Kidney (tissue), 14 donors: Measurements from ENCODE around the gene MRPS2. TPM values are rescaled to one million over a fixed set of nuclear protein-coding genes. Genes with fewer than 3 reads are reported as not detected.

ENCODE experiments used
- DNase-seq, 5 donors: peaks; one replicate each; pipeline ENCODE4 v3.0.0-alpha.2; 2013 to 2020
- FAIRE-seq: peaks from 2 replicates; lab custom pipeline; 2012; peaks lifted over from hg19 to GRCh38; lab: Jason Lieb, UNC
- H3K27ac ChIP-seq, 2 donors: one replicate each; pipeline ENCODE4 v1.7.0; 2013; ENCODE audit warnings: low read depth in 2 of 2, low read length in 2 of 2, inconsistent platforms in 1 of 2
- H3K27me3 ChIP-seq: one replicate; pipeline ENCODE4 v1.7.1; 2013; ENCODE audit warnings: low read length, inconsistent platforms; ENCODE audit not compliant: control insufficient read depth, insufficient read depth
- H3K36me3 ChIP-seq, 3 donors: one replicate each; pipeline versions ENCODE4 v1.7.0 to v1.7.1; 2013; ENCODE audit warnings: low read length in 3 of 3, control low read depth in 1 of 3, inconsistent platforms in 1 of 3; ENCODE audit not compliant: insufficient read depth in 3 of 3, control insufficient read depth in 2 of 3
- H3K4me1 ChIP-seq, 3 donors: one replicate each; pipeline versions ENCODE4 v1.7.0 to v1.7.1; 2013; ENCODE audit warnings: low read length in 3 of 3, inconsistent platforms in 1 of 3, low read depth in 1 of 3; ENCODE audit not compliant: control insufficient read depth in 2 of 3, insufficient read depth in 2 of 3
- H3K4me3 ChIP-seq, 3 donors: one replicate each; pipeline versions ENCODE4 v1.7.0 to v1.8.1; 2013; ENCODE audit warnings: low read length in 3 of 3, control low read depth in 1 of 3, inconsistent platforms in 1 of 3
- H3K9ac ChIP-seq, 3 donors: one replicate each; pipeline versions ENCODE4 v1.7.0 to v1.7.1; 2013; ENCODE audit warnings: low read length in 3 of 3, control low read depth in 1 of 3, inconsistent platforms in 1 of 3
- H3K9me3 ChIP-seq, 3 donors: one replicate each; pipeline versions ENCODE4 v1.7.0 to v1.7.1; 2013; ENCODE audit warnings: low read length in 3 of 3, control low read depth in 1 of 3, inconsistent platforms in 1 of 3; ENCODE audit not compliant: control insufficient read depth in 2 of 3, insufficient read depth in 1 of 3
- CTCF ChIP-seq: IDR thresholded peaks from 3 replicates; pipeline ENCODE4 v1.5.1; 2012; ENCODE audit warnings: mild to moderate bottlenecking, moderate library complexity, borderline replicate concordance; ENCODE audit not compliant: insufficient read depth; ENCODE audit errors: extremely low read depth
- intact Hi-C: fragments of 100-400 bp; cut with DNase I; formaldehyde crosslinking; loops from one replicate; pipeline ENCODE4 v1.11.1; 2022
- polyA plus RNA-seq: library from polyadenylated mRNA; stranded (reverse); fragments of 350-450 nt; fragmentation: Illumina TruSeq; extraction: RNeasy Lipid Tissue Mini Kit (QIAGEN cat#74804); gene quantifications from one replicate; pipeline ENCODE4 v1.2.3, GENCODE V29; 2014; ENCODE audit warnings: low read depth, low replicate concordance; ENCODE audit not compliant: insufficient read depth
- total RNA-seq: library from RNA; stranded (reverse); fragmentation: NEBNext Ultra II Directional; extraction: Animal tissue kit (Norgen Biotek cat#: 25700); gene quantifications from one replicate; pipeline ENCODE4 v1.2.1, GENCODE V29; 2021
- donor health status: control.
- donor health status: control.
- donor health status: control.
- donor health status: control.
- donor health status: control.
- donor health status: DM: yes; HTN: yes; CAD: no.
- donor health status: Normal renal cell carcinoma (clear cell type).

Gene MRPS2
- total and polyA plus RNA-seq, 2 donors from 2014 or later = 29.1 to 92.7 TPM

GRCh38 chr9:135479469-135480052 lies 20.9 kb upstream of the MRPS2 start, which contains the start of gene PPP1R26:
PPP1R26 (plus strand) TSS chr9:135479782; CDS start chr9:135484511, 4,729 bp downstream.
- Histone ChIP-seq H3K4me1 (peaks cover 0 to 8% (median 0%) of the 10 kb centered on the region in 3 donors), H3K27ac (peak within 1 kb of the TSS; percentile 80 to 89), H3K36me3 (peaks cover 0 to 3% (median 0%) of the 10 kb centered on the region in 3 donors), H3K9me3 (no peaks in the 10 kb centered on the region), H3K27me3 (no peaks in the 10 kb centered on the region), H3K9ac (peak within 1 kb of the TSS; percentile 6 to 55 (median 51)), H3K4me3 (peak within 1 kb of the TSS; percentile 56 to 79 (median 71))
- DNase-seq (peak in 4 of 5 donors; percentile 38 to 67 (median 54)), FAIRE-seq (no peak)
- intact Hi-C loops = no loop called here
- TF ChIP-seq CTCF = no peak

- Histone ChIP-seq H3K4me3 (peak overlapping the region; percentile 56 to 79 (median 71)), H3K27ac (peak overlapping the region; percentile 72 to 80), H3K36me3 (peaks cover 0 to 5% (median 0%) of the 10 kb centered on the region in 3 donors), H3K9me3 (no peaks in the 10 kb centered on the region), H3K9ac (peak overlapping the region; percentile 6 to 55 (median 51)), H3K4me1 (peaks cover 0 to 12% (median 0%) of the 10 kb centered on the region in 3 donors), H3K27me3 (no peaks in the 10 kb centered on the region)
- TF ChIP-seq CTCF = no peak
- FAIRE-seq (no peak), DNase-seq (peak in 4 of 5 donors; percentile 67 to 82 (median 76))
- intact Hi-C loops = no loop called here
Measured at GRCh38 chr9:135480071-135480939, 20.2 kb upstream of the MRPS2 start.

DNA sequence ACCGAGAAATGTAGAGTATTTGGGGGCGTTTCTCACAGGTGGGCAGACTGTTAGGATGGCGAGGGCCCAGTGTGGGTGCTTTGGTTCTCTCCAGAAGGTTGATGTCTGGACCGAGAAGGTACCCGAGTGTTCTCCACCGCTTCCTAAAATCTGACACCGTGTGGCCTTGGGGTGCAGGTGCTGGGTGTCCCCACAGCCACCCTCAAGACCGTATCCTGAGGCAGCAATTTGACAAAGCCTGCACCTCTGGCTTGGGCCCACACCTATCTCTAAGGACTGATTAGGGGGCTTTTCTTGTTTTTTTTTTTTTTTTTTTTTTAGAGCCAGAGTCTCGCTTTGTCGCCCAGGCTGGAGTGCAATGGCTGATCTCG lies 19.6 kb upstream of the MRPS2 start:
- intact Hi-C loops = no loop called here
- Histone ChIP-seq H3K9ac (peak overlapping the region in 2 of 3 donors; percentile 6 to 51), H3K27me3 (no peaks in the 10 kb centered on the region), H3K36me3 (peaks cover 0 to 12% (median 3%) of the 10 kb centered on the region in 3 donors), H3K4me1 (peaks cover 0 to 13% (median 0%) of the 10 kb centered on the region in 3 donors), H3K4me3 (peak overlapping the region; percentile 56 to 79 (median 71)), H3K9me3 (no peaks in the 10 kb centered on the region), H3K27ac (peak overlapping the region; percentile 72 to 80)
- DNase-seq = no peak
- FAIRE-seq = no peak
- TF ChIP-seq CTCF = no peak
